ENCODE data around the gene SMIM3.
"Not testable (repeated sequence)": the region's sequence is repeated elsewhere in the genome, so short reads cannot be mapped to it uniquely, and the experiment has no call there.

DNA sequence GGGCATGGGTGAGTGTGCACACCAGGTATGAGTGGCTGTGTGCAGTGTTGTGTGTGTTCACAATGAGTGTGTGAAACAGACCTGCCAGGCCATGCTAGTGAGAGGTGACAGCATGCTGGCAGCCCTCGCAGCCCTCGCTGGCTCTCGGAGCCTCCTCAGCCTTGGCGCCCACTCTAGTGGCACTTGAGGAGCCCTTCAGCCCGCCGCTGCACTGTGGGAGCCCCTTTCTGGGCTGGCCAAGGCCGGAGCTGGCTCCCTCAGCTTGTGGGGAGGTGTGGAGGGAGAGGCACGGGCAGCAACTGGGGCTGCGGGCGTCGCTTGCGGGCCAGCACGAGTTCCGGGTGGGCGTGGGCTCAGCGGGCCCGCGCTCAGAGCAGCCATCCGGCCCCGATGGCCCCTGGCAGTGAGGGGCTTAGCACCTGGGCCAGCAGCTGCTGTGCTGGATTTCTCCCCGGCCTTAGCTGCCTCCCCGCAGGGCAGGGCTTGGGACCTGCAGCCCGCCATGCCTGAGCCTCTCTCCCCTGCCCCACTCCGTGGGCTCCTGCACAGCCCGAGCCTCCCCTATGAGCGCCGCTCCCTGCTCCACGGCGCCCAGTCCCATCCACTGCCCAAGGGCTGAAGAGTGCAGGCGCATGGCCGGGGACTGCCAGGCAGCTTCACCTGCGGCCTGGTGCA, 66.8 kb downstream of the SMIM3 start:
- TF ChIP-seq POLR2A (IDR thresholded peaks at IDR 0.05), result not testable (repeated sequence)
- TF ChIP-seq, protein P1, sequence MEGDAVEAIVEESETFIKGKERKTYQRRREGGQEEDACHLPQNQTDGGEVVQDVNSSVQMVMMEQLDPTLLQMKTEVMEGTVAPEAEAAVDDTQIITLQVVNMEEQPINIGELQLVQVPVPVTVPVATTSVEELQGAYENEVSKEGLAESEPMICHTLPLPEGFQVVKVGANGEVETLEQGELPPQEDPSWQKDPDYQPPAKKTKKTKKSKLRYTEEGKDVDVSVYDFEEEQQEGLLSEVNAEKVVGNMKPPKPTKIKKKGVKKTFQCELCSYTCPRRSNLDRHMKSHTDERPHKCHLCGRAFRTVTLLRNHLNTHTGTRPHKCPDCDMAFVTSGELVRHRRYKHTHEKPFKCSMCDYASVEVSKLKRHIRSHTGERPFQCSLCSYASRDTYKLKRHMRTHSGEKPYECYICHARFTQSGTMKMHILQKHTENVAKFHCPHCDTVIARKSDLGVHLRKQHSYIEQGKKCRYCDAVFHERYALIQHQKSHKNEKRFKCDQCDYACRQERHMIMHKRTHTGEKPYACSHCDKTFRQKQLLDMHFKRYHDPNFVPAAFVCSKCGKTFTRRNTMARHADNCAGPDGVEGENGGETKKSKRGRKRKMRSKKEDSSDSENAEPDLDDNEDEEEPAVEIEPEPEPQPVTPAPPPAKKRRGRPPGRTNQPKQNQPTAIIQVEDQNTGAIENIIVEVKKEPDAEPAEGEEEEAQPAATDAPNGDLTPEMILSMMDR (IDR thresholded peaks at IDR 0.05 in 4 of 5, conservative IDR thresholded peaks at IDR 0.05 in 1 of 5), result not testable (repeated sequence)
